ENCODE data around the gene POLR1G.

DNA sequence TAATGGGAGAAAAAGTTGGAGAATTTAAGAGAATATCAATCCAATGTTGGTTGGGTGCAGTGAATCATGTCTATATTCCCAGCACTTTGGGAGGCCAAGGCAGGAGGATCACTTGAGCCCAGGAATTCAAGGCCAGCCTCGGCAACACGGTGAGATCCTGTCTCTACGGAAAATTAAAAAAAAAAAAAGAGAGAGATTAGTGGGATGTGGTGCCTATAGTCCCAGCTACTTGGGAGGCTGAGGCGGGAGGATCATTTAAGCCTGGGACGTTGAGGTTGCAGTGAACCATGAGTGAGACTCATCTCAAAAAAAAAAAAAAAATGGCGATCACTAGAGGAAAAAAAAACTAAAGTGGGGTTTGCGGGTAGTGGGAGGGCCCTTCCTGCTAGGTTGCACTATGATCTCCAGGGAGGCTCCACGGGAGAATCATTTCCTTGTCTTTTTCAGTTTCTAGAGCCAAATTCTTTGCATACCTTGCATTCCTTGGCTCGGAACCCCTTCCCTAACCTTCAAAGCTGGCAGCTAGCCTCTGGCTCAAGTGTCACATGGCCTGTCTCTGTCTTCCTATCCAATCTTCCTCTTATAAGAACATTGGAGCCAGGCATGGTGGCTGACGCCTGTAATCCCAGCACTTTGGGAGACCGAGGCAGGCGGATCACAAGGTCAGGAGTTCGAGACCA is 30.3 kb upstream of the POLR1G start:
- TF ChIP-seq, protein P1, sequence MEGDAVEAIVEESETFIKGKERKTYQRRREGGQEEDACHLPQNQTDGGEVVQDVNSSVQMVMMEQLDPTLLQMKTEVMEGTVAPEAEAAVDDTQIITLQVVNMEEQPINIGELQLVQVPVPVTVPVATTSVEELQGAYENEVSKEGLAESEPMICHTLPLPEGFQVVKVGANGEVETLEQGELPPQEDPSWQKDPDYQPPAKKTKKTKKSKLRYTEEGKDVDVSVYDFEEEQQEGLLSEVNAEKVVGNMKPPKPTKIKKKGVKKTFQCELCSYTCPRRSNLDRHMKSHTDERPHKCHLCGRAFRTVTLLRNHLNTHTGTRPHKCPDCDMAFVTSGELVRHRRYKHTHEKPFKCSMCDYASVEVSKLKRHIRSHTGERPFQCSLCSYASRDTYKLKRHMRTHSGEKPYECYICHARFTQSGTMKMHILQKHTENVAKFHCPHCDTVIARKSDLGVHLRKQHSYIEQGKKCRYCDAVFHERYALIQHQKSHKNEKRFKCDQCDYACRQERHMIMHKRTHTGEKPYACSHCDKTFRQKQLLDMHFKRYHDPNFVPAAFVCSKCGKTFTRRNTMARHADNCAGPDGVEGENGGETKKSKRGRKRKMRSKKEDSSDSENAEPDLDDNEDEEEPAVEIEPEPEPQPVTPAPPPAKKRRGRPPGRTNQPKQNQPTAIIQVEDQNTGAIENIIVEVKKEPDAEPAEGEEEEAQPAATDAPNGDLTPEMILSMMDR (IDR thresholded peaks at IDR 0.05; ENCODE audit: low read length): no peak
- TF ChIP-seq EZH2 (optimal IDR thresholded peaks at IDR 0.05; ENCODE audit: low read depth, low read length): no peak
